Activated CD4-positive, alpha-beta T cell treated with anti-CD3 and anti-CD28 coated beads, Interleukin-2, amount 10 ng/mL, durations not matched to agents 24 days and 14 days (primary cell): ENCODE data around the gene TRAF3. TPM values are rescaled to one million over a fixed set of nuclear protein-coding genes. Genes with fewer than 3 reads are reported as not detected.

Experiments
- DNase-seq: peaks from one replicate; pipeline ENCODE4 v3.0.0; 2022
- H3K27ac Mint-ChIP-seq: one replicate; pipeline ENCODE4 v1.8.0; 2022; ENCODE audit warnings: mild to moderate bottlenecking, mixed read lengths
- H3K27me3 Mint-ChIP-seq: one replicate; pipeline ENCODE4 v1.8.0; 2022; ENCODE audit warnings: mixed read lengths
- H3K36me3 Mint-ChIP-seq: one replicate; pipeline ENCODE4 v1.8.0; 2022; ENCODE audit warnings: low read depth, mild to moderate bottlenecking, mixed read lengths
- H3K4me1 Mint-ChIP-seq: one replicate; pipeline ENCODE4 v1.8.0; 2021; ENCODE audit warnings: mixed read lengths
- H3K4me3 Mint-ChIP-seq: one replicate; pipeline ENCODE4 v1.8.0; 2022; ENCODE audit warnings: mild to moderate bottlenecking, moderate library complexity, mixed read lengths
- H3K9me3 Mint-ChIP-seq: one replicate; pipeline ENCODE4 v1.8.0; 2021; ENCODE audit warnings: mixed read lengths
- intact Hi-C: fragments of 100-400 bp; cut with micrococcal nuclease; formaldehyde crosslinking; loops from one replicate; pipeline ENCODE4 v1.15.1; 2023
- total RNA-seq: library from RNA; stranded (reverse); gene quantifications from 2 replicates; pipeline ENCODE4 v1.2.3, GENCODE V29; 2022

TRAF3 gene
- total RNA-seq, 1 donor from 2014 or later: 68.8 TPM

DNA sequence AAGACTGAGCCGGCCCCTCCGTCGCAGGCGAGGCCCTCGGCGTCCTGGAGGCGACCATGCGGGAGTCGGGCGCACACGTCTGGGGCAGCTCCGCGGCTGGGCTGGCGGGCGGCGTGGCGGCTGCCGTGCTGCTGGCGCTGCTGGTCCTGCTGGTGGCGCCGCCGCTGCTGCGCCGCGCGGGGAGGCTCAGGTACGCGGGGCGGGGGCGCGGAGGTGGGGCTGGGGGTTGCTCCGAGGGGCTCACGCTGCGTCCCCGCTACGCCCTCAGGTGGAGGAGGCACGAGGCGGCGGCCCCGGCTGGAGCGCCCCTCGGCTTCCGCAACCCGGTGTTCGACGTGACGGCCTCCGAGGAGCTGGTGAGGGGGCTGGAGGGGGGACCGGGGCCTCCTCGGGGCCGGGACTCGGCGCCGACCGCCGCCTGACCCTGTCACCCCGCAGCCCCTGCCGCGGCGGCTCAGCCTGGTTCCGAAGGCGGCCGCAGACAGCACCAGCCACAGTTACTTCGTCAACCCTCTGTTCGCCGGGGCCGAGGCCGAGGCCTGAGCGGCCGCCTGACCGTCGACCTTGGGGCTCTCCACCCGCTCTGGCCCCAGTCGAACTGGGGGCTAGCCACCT, 153.0 kb downstream of the TRAF3 start:
- H3K36me3 Mint-ChIP-seq: no peaks in the 10 kb centered on the region
- no peaks in the 10 kb centered on the region for H3K9me3 Mint-ChIP-seq
- H3K27me3 Mint-ChIP-seq: peaks cover 36% of the 10 kb centered on the region
- DNase-seq: no peak
- no peak overlapping the region for H3K4me3 Mint-ChIP-seq
- intact Hi-C loops: no loop called here
- peaks cover 2% of the 10 kb centered on the region for H3K4me1 Mint-ChIP-seq
- no peak overlapping the region for H3K27ac Mint-ChIP-seq

DNA sequence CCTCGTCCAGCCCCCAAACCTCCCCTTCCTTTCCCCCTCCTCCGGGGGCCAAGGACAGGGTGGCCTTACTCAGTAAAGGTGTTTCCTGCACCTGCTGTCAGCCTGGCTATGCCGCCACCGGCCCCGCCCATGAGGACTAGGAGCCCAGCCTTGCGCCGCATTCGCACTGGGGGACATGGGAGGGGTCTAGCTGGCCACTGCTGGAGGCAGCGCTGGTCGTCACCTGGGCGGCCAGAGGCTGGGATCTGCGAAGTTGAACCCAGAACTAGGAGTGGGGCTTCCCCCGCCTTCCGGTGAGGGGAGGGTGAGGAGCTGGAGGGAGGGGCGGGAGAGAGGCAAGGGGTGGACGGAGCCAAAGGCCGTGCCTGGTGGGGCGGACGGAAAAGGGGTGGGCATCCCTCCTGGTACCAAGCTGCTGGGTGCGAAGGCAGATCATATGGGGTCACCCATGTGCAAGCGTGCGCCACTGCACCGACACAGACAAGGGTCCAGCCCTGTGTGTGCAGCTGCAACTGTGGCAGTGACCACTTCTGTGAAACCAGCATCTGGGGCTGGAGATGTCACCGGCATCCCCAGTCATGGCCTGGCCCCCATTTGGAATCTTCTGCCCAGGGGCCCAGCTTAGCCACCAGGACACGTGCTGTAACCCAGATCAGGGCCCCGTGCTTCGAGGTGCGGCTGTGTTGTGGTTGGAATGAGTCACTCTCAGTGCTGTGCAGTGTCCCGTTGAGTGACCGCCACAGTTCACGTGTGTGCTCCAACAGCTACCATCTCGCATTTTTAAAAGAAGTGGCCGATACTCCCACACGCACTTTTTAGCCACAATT, 153.7 kb downstream of the TRAF3 start:
- Mint-ChIP-seq H3K27me3 (peaks cover 30% of the 10 kb centered on the region), H3K4me3 (no peak overlapping the region), H3K9me3 (no peaks in the 10 kb centered on the region), H3K27ac (no peak overlapping the region), H3K4me1 (peaks cover 2% of the 10 kb centered on the region), H3K36me3 (no peaks in the 10 kb centered on the region)
- intact Hi-C loops: no loop called here
- DNase-seq: no peak

GRCh38 chr14:102931580-102932285, 154.5 kb downstream of the TRAF3 start:
- no peaks in the 10 kb centered on the region for H3K36me3 Mint-ChIP-seq
- DNase-seq: no peak
- H3K4me3 Mint-ChIP-seq: no peak overlapping the region
- H3K27me3 Mint-ChIP-seq: peaks cover 23% of the 10 kb centered on the region
- no peak overlapping the region for H3K27ac Mint-ChIP-seq
- no peaks in the 10 kb centered on the region for H3K9me3 Mint-ChIP-seq
- H3K4me1 Mint-ChIP-seq: peaks cover 2% of the 10 kb centered on the region
- intact Hi-C loops: no loop called here

DNA sequence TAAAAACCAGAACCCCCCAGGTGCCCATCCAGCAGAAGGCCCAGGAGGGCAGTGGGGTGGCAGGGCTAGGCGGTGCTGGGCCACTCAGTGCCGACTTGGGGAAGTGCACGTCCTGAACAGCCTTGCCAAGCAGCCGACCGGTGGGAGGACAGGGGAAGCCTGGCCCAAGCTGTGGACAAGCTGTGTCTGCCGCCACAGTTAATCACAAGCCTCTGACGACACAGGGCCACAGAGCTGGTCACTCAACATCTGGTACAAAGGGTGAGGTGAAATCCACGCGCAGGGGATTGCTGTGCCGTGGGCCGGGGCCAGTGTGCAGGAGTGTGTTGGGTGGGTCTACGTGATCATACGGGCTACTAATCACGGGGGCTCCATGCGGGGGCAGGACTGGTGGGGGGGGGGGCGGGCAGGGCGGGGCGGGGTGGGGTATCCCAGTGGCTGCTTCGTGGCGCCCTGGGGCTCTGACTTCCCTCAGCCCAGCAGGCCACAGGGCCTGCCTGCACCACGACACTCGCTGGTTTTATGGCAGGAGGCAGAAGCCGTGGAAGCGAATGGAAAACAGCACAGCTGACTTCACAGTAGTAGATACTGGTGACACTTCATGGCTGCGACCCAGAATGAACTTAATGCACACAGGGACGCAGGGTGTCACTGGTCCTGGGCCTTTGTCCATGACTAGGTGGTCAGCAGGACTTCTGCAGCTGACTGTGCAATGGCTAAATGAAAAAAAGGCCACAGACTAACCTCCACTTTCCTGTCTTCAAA, 155.4 kb downstream of the TRAF3 start:
- Mint-ChIP-seq H3K4me1 (peaks cover 2% of the 10 kb centered on the region), H3K36me3 (no peaks in the 10 kb centered on the region), H3K27ac (no peak overlapping the region), H3K4me3 (no peak overlapping the region), H3K27me3 (peaks cover 17% of the 10 kb centered on the region), H3K9me3 (no peaks in the 10 kb centered on the region)
- intact Hi-C loops: no loop called here
- no peak for DNase-seq

DNA sequence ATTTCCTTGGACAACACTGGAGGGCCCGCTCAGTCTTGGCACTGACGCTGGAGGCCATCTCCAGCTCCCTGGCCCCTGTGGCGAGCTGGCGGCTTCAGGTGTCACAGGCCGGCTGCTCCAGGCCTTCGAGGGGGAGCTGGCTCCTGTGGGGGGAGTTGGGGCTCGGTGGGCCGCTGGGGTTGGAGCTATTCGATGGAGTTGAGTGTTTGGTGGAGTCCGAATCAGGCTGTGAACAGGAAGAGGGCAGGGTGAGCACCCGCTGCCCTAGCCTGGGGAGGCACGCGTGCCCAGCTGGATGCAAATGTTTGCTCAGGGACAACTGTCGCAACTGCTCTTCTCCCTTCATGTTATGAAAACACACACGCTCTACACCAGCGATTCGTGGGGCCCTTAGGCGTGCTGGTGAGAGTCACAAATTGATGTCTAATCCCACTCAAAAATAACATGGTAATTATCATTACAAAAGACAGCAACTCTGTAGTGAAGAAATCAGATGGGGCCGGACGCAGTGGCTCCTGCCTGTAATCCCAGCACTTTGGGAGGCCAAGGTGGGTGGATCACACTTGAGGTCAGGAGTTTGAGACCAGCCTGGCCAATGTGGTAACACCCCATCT, 156.5 kb downstream of the TRAF3 start:
- intact Hi-C loops: no loop called here
- H3K4me3 Mint-ChIP-seq: no peak overlapping the region
- peaks cover under 1% of the 10 kb centered on the region for H3K4me1 Mint-ChIP-seq
- H3K27me3 Mint-ChIP-seq: peaks cover 10% of the 10 kb centered on the region
- no peaks in the 10 kb centered on the region for H3K36me3 Mint-ChIP-seq
- no peaks in the 10 kb centered on the region for H3K9me3 Mint-ChIP-seq
- no peak for DNase-seq
- H3K27ac Mint-ChIP-seq: no peak overlapping the region

DNA sequence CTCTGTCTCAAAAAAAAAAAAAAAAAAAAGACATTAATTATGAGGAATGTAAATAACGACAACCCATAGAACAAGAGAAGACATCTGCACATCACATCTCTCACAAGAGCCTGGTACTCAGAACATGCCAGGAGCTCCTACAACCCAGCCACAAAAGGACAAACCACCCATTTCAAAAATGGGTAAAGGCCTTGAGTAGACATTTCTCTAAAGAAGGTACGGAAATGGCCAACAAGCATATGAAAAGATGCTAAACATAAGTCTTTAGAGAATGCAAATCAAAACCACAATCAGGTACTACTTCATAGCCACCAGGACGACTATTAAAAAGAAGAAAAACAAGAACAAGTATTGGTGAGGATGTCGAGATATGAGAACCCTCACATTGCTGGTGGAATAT, 158.5 kb downstream of the TRAF3 start:
- no peak for DNase-seq
- no peaks in the 10 kb centered on the region for H3K4me1 Mint-ChIP-seq
- peaks cover 9% of the 10 kb centered on the region for H3K27me3 Mint-ChIP-seq
- no peak overlapping the region for H3K4me3 Mint-ChIP-seq
- intact Hi-C loops: no loop called here
- H3K9me3 Mint-ChIP-seq: no peaks in the 10 kb centered on the region
- H3K36me3 Mint-ChIP-seq: no peaks in the 10 kb centered on the region
- no peak overlapping the region for H3K27ac Mint-ChIP-seq

GRCh38 chr14:102937331-102938175, 160.3 kb downstream of the TRAF3 start:
- no peaks in the 10 kb centered on the region for H3K36me3 Mint-ChIP-seq
- H3K27ac Mint-ChIP-seq: no peak overlapping the region
- DNase-seq: no peak
- intact Hi-C loops: no loop called here
- no peaks in the 10 kb centered on the region for H3K27me3 Mint-ChIP-seq
- H3K4me1 Mint-ChIP-seq: no peaks in the 10 kb centered on the region
- H3K4me3 Mint-ChIP-seq: no peak overlapping the region
- H3K9me3 Mint-ChIP-seq: no peaks in the 10 kb centered on the region

DNA sequence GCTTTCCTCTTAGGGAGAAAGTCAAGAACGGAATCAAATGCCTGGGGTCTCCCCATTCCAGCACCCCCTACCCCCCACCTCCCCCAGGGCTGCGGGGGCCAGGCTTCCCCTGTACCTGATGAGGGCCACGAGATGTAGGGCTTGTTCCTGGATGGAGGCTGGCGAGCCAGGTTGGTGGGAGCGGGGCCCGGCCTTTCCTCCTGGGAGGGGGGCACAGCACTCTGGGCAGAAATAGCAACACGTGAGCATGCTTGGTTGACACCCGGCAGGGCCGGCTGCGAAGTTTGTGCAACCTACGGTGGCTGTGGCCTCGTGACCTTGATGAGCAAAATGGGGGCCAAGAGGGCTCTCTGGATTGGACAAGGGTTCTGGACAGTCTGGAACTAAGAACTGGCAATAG, 160.9 kb downstream of the TRAF3 start:
- H3K27me3 Mint-ChIP-seq: no peaks in the 10 kb centered on the region
- no peak overlapping the region for H3K4me3 Mint-ChIP-seq
- intact Hi-C loops: no loop called here
- H3K27ac Mint-ChIP-seq: no peak overlapping the region
- DNase-seq: no peak
- no peaks in the 10 kb centered on the region for H3K36me3 Mint-ChIP-seq
- no peaks in the 10 kb centered on the region for H3K9me3 Mint-ChIP-seq
- no peaks in the 10 kb centered on the region for H3K4me1 Mint-ChIP-seq

GRCh38 chr14:102939329-102939728, 162.1 kb downstream of the TRAF3 start:
- no peak overlapping the region for H3K4me3 Mint-ChIP-seq
- no peaks in the 10 kb centered on the region for H3K27me3 Mint-ChIP-seq
- no peaks in the 10 kb centered on the region for H3K36me3 Mint-ChIP-seq
- H3K9me3 Mint-ChIP-seq: no peaks in the 10 kb centered on the region
- DNase-seq: no peak
- intact Hi-C loops: no loop called here
- H3K27ac Mint-ChIP-seq: no peak overlapping the region
- no peaks in the 10 kb centered on the region for H3K4me1 Mint-ChIP-seq

- H3K4me1 Mint-ChIP-seq: no peaks in the 10 kb centered on the region
- no peak overlapping the region for H3K27ac Mint-ChIP-seq
- H3K9me3 Mint-ChIP-seq: no peaks in the 10 kb centered on the region
- DNase-seq: no peak
- H3K36me3 Mint-ChIP-seq: no peaks in the 10 kb centered on the region
- intact Hi-C loops: no loop called here
- no peak overlapping the region for H3K4me3 Mint-ChIP-seq
- H3K27me3 Mint-ChIP-seq: no peaks in the 10 kb centered on the region
Measured at GRCh38 chr14:102939820-102940561, 162.7 kb downstream of the TRAF3 start.

DNA sequence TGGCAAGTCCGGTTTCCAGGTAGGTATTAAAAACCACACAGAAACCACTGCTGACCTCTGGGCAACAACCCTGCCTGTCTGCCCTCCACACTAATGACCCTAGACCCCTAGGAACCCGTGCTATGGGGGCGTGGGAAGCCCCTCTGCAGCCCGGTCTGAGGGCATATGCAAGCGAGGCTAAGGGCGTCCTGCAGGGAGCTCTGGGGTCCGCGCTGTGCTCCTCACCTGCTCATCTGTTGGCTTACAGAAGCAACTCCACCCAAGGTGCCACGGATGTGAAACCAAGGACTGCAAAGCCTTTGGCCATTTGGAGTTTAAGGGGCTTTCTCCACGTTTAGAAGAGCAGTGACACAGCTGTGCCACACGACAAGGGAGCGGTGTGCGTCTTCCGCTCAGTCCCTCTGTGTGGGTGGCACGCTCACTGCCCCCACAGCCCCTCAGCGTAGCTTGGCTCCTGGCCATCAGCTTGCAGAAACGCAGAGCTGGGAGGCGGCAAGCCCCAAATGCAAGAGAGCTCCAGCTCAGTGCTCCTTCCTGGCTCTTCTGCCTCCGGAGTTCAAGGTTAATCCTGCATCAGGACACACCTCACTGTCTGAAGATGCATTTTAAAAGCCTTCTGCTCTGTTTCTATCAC, 163.6 kb downstream of the TRAF3 start:
- no peak for DNase-seq
- no peaks in the 10 kb centered on the region for H3K27me3 Mint-ChIP-seq
- intact Hi-C loops: no loop called here
- no peaks in the 10 kb centered on the region for H3K4me1 Mint-ChIP-seq
- no peak overlapping the region for H3K27ac Mint-ChIP-seq
- no peaks in the 10 kb centered on the region for H3K9me3 Mint-ChIP-seq
- no peak overlapping the region for H3K4me3 Mint-ChIP-seq
- H3K36me3 Mint-ChIP-seq: no peaks in the 10 kb centered on the region

GRCh38 chr14:102941419-102942011, 164.3 kb downstream of the TRAF3 start:
- H3K4me3 Mint-ChIP-seq: no peak overlapping the region
- H3K36me3 Mint-ChIP-seq: no peaks in the 10 kb centered on the region
- peaks cover 2% of the 10 kb centered on the region for H3K4me1 Mint-ChIP-seq
- intact Hi-C loops: no loop called here
- H3K27ac Mint-ChIP-seq: no peak overlapping the region
- no peaks in the 10 kb centered on the region for H3K9me3 Mint-ChIP-seq
- no peak for DNase-seq
- no peaks in the 10 kb centered on the region for H3K27me3 Mint-ChIP-seq
